HEK293 (cell line): ENCODE results near the gene ZFP36.
"Not testable (repeated sequence)": the region's sequence is repeated elsewhere in the genome, so short reads cannot be mapped to it uniquely, and the experiment has no call there.

Experiments
- CTCF ChIA-PET: fragments of 350-600 bp; formaldehyde crosslinking; extraction: SDS; loops from one replicate; lab custom pipeline; 2021; ENCODE audit warnings: antibody characterized with exemption; lab: Yijun Ruan, JAX
- POLR2A ChIA-PET: fragments of 300-600 bp; formaldehyde crosslinking; extraction: SDS; loops from one replicate; lab custom pipeline; 2020; ENCODE audit warnings: antibody characterized with exemption, inconsistent platforms; lab: Yijun Ruan, JAX
- H3K27ac ChIP-seq: fragments of 200-500 bp; sonication (Bioruptor generic); 2 replicates; pipeline ENCODE4 v1.5.1; 2014; ENCODE audit warnings: low read depth, low read length, control low read depth, inconsistent platforms; ENCODE audit errors: extremely low read depth
- H3K36me3 ChIP-seq, 2 experiments: fragments of 200-500 bp in 1 of 2; sonication (Bioruptor generic) in 1 of 2; 1 replicate in 1 of 2; 2 replicates in 1 of 2; pipeline ENCODE4 v1.5.1; 2014 to 2017; ENCODE audit warnings: inconsistent platforms in 2 of 2, low read length in 2 of 2; ENCODE audit not compliant: control insufficient read depth in 2 of 2, insufficient read depth in 1 of 2
- H3K4me1 ChIP-seq: fragments of 200-500 bp; sonication (Bioruptor generic); 2 replicates; pipeline ENCODE4 v1.5.1; 2014; ENCODE audit warnings: mild to moderate bottlenecking, low read length, inconsistent platforms; ENCODE audit not compliant: control insufficient read depth, insufficient read depth
- H3K4me3 ChIP-seq: 2 replicates; pipeline ENCODE4 v1.5.1; 2011; ENCODE audit warnings: low read depth, mild to moderate bottlenecking, control low read depth, low read length, moderate library complexity
- H3K9me3 ChIP-seq: fragments of 200-500 bp; sonication (Bioruptor generic); 2 replicates; pipeline ENCODE4 v1.5.1; 2014; ENCODE audit warnings: low read depth, low read length, inconsistent platforms; ENCODE audit not compliant: control insufficient read depth, insufficient read depth
- EGR2 ChIP-seq: fragments of 450-650 bp; formaldehyde crosslinking; IDR thresholded peaks from 2 replicates; pipeline ENCODE4 v1.5.1; 2016; ENCODE audit warnings: low read depth, missing biosample characterization, missing genetic modification characterization
- GFI1B ChIP-seq: fragments of 450-650 bp; formaldehyde crosslinking; IDR thresholded peaks from 2 replicates; pipeline ENCODE4 v1.5.1; 2016; ENCODE audit warnings: missing biosample characterization, missing genetic modification characterization
- KLF9 ChIP-seq: fragments of 450-650 bp; formaldehyde crosslinking; IDR thresholded peaks from 2 replicates; pipeline ENCODE4 v1.5.1; 2016; ENCODE audit warnings: missing biosample characterization, missing genetic modification characterization, low read depth
- ZBTB10 ChIP-seq: fragments of 450-650 bp; formaldehyde crosslinking; IDR thresholded peaks from 2 replicates; pipeline ENCODE4 v1.5.1; 2016; ENCODE audit warnings: missing biosample characterization, missing genetic modification characterization
- ZBTB17 ChIP-seq: fragments of 450-650 bp; formaldehyde crosslinking; IDR thresholded peaks from 2 replicates; pipeline ENCODE4 v1.5.1; 2016; ENCODE audit warnings: missing biosample characterization, missing genetic modification characterization
- ZFHX2 ChIP-seq: fragments of 450-650 bp; formaldehyde crosslinking; conservative IDR thresholded peaks from 2 replicates; pipeline ENCODE4 v1.5.1; 2016; ENCODE audit warnings: missing biosample characterization, missing genetic modification characterization
- ZNF146 ChIP-seq: fragments of 450-650 bp; formaldehyde crosslinking; IDR thresholded peaks from 2 replicates; pipeline ENCODE4 v1.5.1; 2016; ENCODE audit warnings: missing biosample characterization, missing genetic modification characterization
- ZNF600 ChIP-seq: fragments of 450-650 bp; formaldehyde crosslinking; IDR thresholded peaks from 2 replicates; pipeline ENCODE4 v1.5.1; 2016; ENCODE audit warnings: missing biosample characterization, missing genetic modification characterization
- ZNF670 ChIP-seq: fragments of 450-650 bp; formaldehyde crosslinking; IDR thresholded peaks from 2 replicates; pipeline ENCODE4 v1.5.1; 2016; ENCODE audit warnings: missing biosample characterization, missing genetic modification characterization, low read depth
- TF ChIP-seq, protein P1 (sequence below): fragments of 450-650 bp; formaldehyde crosslinking; IDR thresholded peaks from 2 replicates; pipeline ENCODE4 v1.5.1; 2016; ENCODE audit warnings: missing biosample characterization, missing genetic modification characterization
- TF ChIP-seq, protein P2 (sequence below): fragments of 450-650 bp; formaldehyde crosslinking; IDR thresholded peaks from 2 replicates; pipeline ENCODE4 v1.5.1; 2016; ENCODE audit warnings: missing biosample characterization, missing genetic modification characterization
- TF ChIP-seq, protein P3 (sequence below): fragments of 450-650 bp; formaldehyde crosslinking; IDR thresholded peaks from 2 replicates; pipeline ENCODE4 v1.5.1; 2016; ENCODE audit warnings: missing biosample characterization, missing genetic modification characterization

ZFP36 gene

GRCh38 chr19:39449116-39449797 lies 42.6 kb downstream of the ZFP36 start:
- TF ChIP-seq, protein P1, sequence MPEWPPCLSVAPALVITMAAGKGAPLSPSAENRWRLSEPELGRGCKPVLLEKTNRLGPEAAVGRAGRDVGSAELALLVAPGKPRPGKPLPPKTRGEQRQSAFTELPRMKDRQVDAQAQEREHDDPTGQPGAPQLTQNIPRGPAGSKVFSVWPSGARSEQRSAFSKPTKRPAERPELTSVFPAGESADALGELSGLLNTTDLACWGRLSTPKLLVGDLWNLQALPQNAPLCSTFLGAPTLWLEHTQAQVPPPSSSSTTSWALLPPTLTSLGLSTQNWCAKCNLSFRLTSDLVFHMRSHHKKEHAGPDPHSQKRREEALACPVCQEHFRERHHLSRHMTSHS = no peak
- TF ChIP-seq ZNF600 (tag by site-specific recombination) (peak; percentile 44; the same call in 1 of the 2 replicates), ZBTB10 (tag by site-specific recombination) (no peak; the same call in 1 of the 2 replicates), EGR2 (tag by site-specific recombination) (peak; percentile 35; the same call in 1 of the 2 replicates), ZFHX2 (tag by site-specific recombination) (0 out of 2 replicates have a peak, but pooled peaks have one; percentile 53), ZBTB17 (tag by site-specific recombination) (peak; percentile 60; the same call in 1 of the 2 replicates), ZNF670 (tag by site-specific recombination) (no peak)
- TF ChIP-seq, protein P2, sequence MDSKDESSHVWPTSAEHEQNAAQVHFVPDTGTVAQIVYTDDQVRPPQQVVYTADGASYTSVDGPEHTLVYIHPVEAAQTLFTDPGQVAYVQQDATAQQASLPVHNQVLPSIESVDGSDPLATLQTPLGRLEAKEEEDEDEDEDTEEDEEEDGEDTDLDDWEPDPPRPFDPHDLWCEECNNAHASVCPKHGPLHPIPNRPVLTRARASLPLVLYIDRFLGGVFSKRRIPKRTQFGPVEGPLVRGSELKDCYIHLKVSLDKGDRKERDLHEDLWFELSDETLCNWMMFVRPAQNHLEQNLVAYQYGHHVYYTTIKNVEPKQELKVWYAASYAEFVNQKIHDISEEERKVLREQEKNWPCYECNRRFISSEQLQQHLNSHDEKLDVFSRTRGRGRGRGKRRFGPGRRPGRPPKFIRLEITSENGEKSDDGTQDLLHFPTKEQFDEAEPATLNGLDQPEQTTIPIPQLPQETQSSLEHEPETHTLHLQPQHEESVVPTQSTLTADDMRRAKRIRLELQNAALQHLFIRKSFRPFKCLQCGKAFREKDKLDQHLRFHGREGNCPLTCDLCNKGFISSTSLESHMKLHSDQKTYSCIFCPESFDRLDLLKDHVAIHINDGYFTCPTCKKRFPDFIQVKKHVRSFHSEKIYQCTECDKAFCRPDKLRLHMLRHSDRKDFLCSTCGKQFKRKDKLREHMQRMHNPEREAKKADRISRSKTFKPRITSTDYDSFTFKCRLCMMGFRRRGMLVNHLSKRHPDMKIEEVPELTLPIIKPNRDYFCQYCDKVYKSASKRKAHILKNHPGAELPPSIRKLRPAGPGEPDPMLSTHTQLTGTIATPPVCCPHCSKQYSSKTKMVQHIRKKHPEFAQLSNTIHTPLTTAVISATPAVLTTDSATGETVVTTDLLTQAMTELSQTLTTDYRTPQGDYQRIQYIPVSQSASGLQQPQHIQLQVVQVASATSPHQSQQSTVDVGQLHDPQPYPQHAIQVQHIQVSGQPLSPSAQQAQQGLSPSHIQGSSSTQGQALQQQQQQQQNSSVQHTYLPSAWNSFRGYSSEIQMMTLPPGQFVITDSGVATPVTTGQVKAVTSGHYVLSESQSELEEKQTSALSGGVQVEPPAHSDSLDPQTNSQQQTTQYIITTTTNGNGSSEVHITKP (tag by site-specific recombination) = peak; percentile 82
- TF ChIP-seq, protein P3, sequence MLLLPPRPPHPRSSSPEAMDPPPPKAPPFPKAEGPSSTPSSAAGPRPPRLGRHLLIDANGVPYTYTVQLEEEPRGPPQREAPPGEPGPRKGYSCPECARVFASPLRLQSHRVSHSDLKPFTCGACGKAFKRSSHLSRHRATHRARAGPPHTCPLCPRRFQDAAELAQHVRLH (tag by site-specific recombination) = no peak
- Histone ChIP-seq H3K27ac (peak overlapping the region; percentile 44; the same call in 1 of the 2 replicates), H3K4me3 (no peak overlapping the region), H3K9me3 (no peaks in the 10 kb centered on the region; the same call in 1 of the 2 replicates), H3K36me3 (peaks cover 68 to 86% of the 10 kb centered on the region in 2 experiments), H3K4me1 (peaks cover 22% of the 10 kb centered on the region)
- POLR2A ChIA-PET = interaction anchor here (0.7 to 8.1 kb wide), 3 partner anchors 13 to 58 kb away, joined by 3 to 199 read pairs (median 4); partner anchors contain the start of genes MED29, PAF1 and RPS16
- CTCF ChIA-PET = interaction anchor here (0.6 to 3.1 kb wide), 8 partner anchors 9 to 343 kb away, joined by 3 to 15 read pairs (median 3); partner anchors contain the start of genes EID2B and PLEKHG2

DNA sequence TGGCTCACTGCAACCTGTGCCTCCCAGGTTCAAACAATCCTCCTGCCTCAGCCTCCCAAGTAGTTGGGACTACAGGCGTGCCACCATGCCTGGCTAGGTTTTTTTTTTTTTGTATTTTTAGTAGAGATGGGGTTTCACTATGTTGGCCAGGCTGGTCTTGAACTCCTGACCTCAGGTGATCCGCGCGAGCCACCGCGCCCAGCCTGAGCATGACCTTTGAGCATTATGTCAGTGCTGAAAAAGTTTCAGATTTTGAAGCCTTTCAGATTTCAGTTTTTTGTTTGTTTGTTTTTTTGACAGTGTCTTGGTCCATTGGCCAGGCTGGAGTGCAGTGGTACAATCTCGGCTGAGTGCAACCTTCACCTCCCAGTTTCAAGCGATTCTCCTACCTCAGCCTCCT lies 44.6 kb downstream of the ZFP36 start:
- peaks cover 75 to 98% of the 10 kb centered on the region in 2 experiments for H3K36me3 ChIP-seq
- not testable (repeated sequence) for H3K9me3 ChIP-seq, H3K27ac ChIP-seq, H3K4me3 ChIP-seq
- peaks cover 15% of the 10 kb centered on the region for H3K4me1 ChIP-seq
- POLR2A ChIA-PET = interaction anchor here (8.1 kb wide), 1 partner anchor 16 kb away, joined by 199 read pairs; the partner anchor contains the start of gene RPS16
- CTCF ChIA-PET = interaction anchor here (0.7 kb wide), 1 partner anchor 22 kb away, joined by 3 read pairs; no protein-coding TSS in a partner anchor
- 0 out of 2 replicates have a peak, but pooled peaks have one; percentile 15 for TF ChIP-seq ZNF146 (tag by site-specific recombination)
- 0 out of 2 replicates have a peak, but pooled peaks have one; percentile 3 for TF ChIP-seq KLF9
- peak; percentile 10; the same call in 1 of the 2 replicates for TF ChIP-seq GFI1B
